Measurements from ENCODE around the gene APOH.

APOH gene

GRCh38 chr17:66229783-66230538 is 746 bp upstream of the APOH start:
- CTCF ChIA-PET, result no interaction called here
- DNase-seq (ENCODE audit: low spot score), result no peak
- TF ChIP-seq CTCF (conservative IDR thresholded peaks at IDR 0.05; ENCODE audit: low read depth), result no peak
- no peak overlapping the region for H3K27ac ChIP-seq
- POLR2A ChIA-PET (ENCODE audit: low non-redundant PET), result no interaction called here

- H3K27ac ChIP-seq, result no peak overlapping the region
- POLR2A ChIA-PET (ENCODE audit: low non-redundant PET), result no interaction called here
- no peak for TF ChIP-seq CTCF (conservative IDR thresholded peaks at IDR 0.05; ENCODE audit: low read depth)
- no peak for DNase-seq (ENCODE audit: low spot score)
- CTCF ChIA-PET, result no interaction called here
These were observed 1.8 kb downstream of the APOH start for GRCh38 chr17:66227212-66228045.

- POLR2A ChIA-PET (ENCODE audit: low non-redundant PET), result no interaction called here
- H3K27ac ChIP-seq, result no peak overlapping the region
- DNase-seq (ENCODE audit: low spot score), result no peak
- CTCF ChIA-PET, result interaction anchor here (0.5 kb wide), 1 partner anchor 333 kb away, joined by 15 read pairs; no protein-coding TSS in a partner anchor
- TF ChIP-seq CTCF (conservative IDR thresholded peaks at IDR 0.05; ENCODE audit: low read depth), result no peak
These were observed 6.3 kb downstream of the APOH start for GRCh38 chr17:66222798-66223350.

- CTCF ChIA-PET, result no interaction called here
- no peak for DNase-seq (ENCODE audit: low spot score)
- POLR2A ChIA-PET (ENCODE audit: low non-redundant PET), result no interaction called here
- no peak for TF ChIP-seq CTCF (conservative IDR thresholded peaks at IDR 0.05; ENCODE audit: low read depth)
- H3K27ac ChIP-seq, result no peak overlapping the region
These were observed 7.3 kb downstream of the APOH start for GRCh38 chr17:66221755-66222530.

GRCh38 chr17:66221343-66221742 is 7.9 kb downstream of the APOH start:
- no peak for DNase-seq (ENCODE audit: low spot score)
- CTCF ChIA-PET, result no interaction called here
- POLR2A ChIA-PET (ENCODE audit: low non-redundant PET), result no interaction called here
- no peak for TF ChIP-seq CTCF (conservative IDR thresholded peaks at IDR 0.05; ENCODE audit: low read depth)
- no peak overlapping the region for H3K27ac ChIP-seq
